ENCODE measurements around the gene SVOP. TPM values are rescaled to one million over a fixed set of nuclear protein-coding genes. Genes with fewer than 3 reads are reported as not detected.
"Not testable (repeated sequence)": the region's sequence is repeated elsewhere in the genome, so short reads cannot be mapped to it uniquely, and the experiment has no call there.

Gene SVOP
- total RNA-seq, 2 donors from 2014 or later, result not detected

GRCh38 chr12:109033239-109034196 is 12.7 kb upstream of the SVOP start:
- H3K27ac Mint-ChIP-seq, result no peak overlapping the region
- peaks cover 8% of the 10 kb centered on the region for H3K9me3 Mint-ChIP-seq
- no peak for TF ChIP-seq CTCF (conservative IDR thresholded peaks at IDR 0.05)
- Histone ChIP-seq H3K9me3 (ENCODE audit: control insufficient read depth, low read length) (peaks cover 6% of the 10 kb centered on the region), H3K9ac (ENCODE audit: extremely low read depth, low read length, poor library complexity, severe bottlenecking) (no peak overlapping the region), H3K27me3 (ENCODE audit: control insufficient read depth, insufficient read depth, low read length, poor library complexity, severe bottlenecking) (peaks cover 6% of the 10 kb centered on the region), H3K36me3 (ENCODE audit: control insufficient read depth, insufficient read depth, low read length) (no peaks in the 10 kb centered on the region), H3K27ac (ENCODE audit: low read depth, low read length) (no peak overlapping the region), H3K4me3 (ENCODE audit: low read length) (no peak overlapping the region), H3K4me1 (ENCODE audit: control insufficient read depth, insufficient read depth, low read length) (no peaks in the 10 kb centered on the region)
- peaks cover 2% of the 10 kb centered on the region for H3K27me3 Mint-ChIP-seq (ENCODE audit: insufficient read depth)
- no peak overlapping the region for H3K4me3 Mint-ChIP-seq
- no peak for DNase-seq
- WGBS, 2 experiments (ENCODE audit: insufficient coverage in 1 of 2, insufficient read length in 1 of 2), result 66 to 70% methylated on average over 5 to 7 of the region's 7 CpGs
- no peaks in the 10 kb centered on the region for H3K4me1 Mint-ChIP-seq
- no peaks in the 10 kb centered on the region for H3K36me3 Mint-ChIP-seq (ENCODE audit: low read depth)

GRCh38 chr12:109029411-109029810 is 8.5 kb upstream of the SVOP start:
- H3K9me3 ChIP-seq (ENCODE audit: control insufficient read depth, low read length), result peaks cover 10% of the 10 kb centered on the region
- Mint-ChIP-seq H3K4me1 (no peaks in the 10 kb centered on the region), H3K27me3 (ENCODE audit: insufficient read depth) (peaks cover 2% of the 10 kb centered on the region), H3K4me3 (no peak overlapping the region), H3K9me3 (peaks cover 10% of the 10 kb centered on the region), H3K27ac (no peak overlapping the region), H3K36me3 (ENCODE audit: low read depth) (no peaks in the 10 kb centered on the region)
- no peak overlapping the region for H3K9ac ChIP-seq (ENCODE audit: extremely low read depth, low read length, poor library complexity, severe bottlenecking)
- 71 to 85% methylated on average over 2 of the region's 2 CpGs for WGBS, 2 experiments (ENCODE audit: insufficient coverage in 1 of 2, insufficient read length in 1 of 2)
- no peak overlapping the region for H3K27ac ChIP-seq (ENCODE audit: low read depth, low read length)
- H3K4me3 ChIP-seq (ENCODE audit: low read length), result no peak overlapping the region
- DNase-seq, result no peak
- no peak for TF ChIP-seq CTCF (conservative IDR thresholded peaks at IDR 0.05)
- H3K27me3 ChIP-seq (ENCODE audit: control insufficient read depth, insufficient read depth, low read length, poor library complexity, severe bottlenecking), result peaks cover 6% of the 10 kb centered on the region
- no peaks in the 10 kb centered on the region for H3K4me1 ChIP-seq (ENCODE audit: control insufficient read depth, insufficient read depth, low read length)
- no peaks in the 10 kb centered on the region for H3K36me3 ChIP-seq (ENCODE audit: control insufficient read depth, insufficient read depth, low read length)

- H3K9me3 Mint-ChIP-seq, result peaks cover 10% of the 10 kb centered on the region
- not testable (repeated sequence) for DNase-seq; H3K36me3 Mint-ChIP-seq (ENCODE audit: low read depth); H3K4me1 ChIP-seq (ENCODE audit: control insufficient read depth, insufficient read depth, low read length); H3K27me3 ChIP-seq (ENCODE audit: control insufficient read depth, insufficient read depth, low read length, poor library complexity, severe bottlenecking); H3K27ac Mint-ChIP-seq; H3K27me3 Mint-ChIP-seq (ENCODE audit: insufficient read depth); H3K27ac ChIP-seq (ENCODE audit: low read depth, low read length); H3K36me3 ChIP-seq (ENCODE audit: control insufficient read depth, insufficient read depth, low read length); H3K9ac ChIP-seq (ENCODE audit: extremely low read depth, low read length, poor library complexity, severe bottlenecking); H3K4me3 Mint-ChIP-seq; H3K4me3 ChIP-seq (ENCODE audit: low read length); H3K4me1 Mint-ChIP-seq
- H3K9me3 ChIP-seq (ENCODE audit: control insufficient read depth, low read length), result peaks cover 10% of the 10 kb centered on the region
- WGBS, 2 experiments (ENCODE audit: insufficient coverage in 1 of 2, insufficient read length in 1 of 2), result 93 to 100% methylated on average over 1 to 2 of the region's 3 CpGs
Measured at GRCh38 chr12:109028624-109029023, 7.8 kb upstream of the SVOP start.
